ENCODE measurements around the gene PIP5K1B.

DNA sequence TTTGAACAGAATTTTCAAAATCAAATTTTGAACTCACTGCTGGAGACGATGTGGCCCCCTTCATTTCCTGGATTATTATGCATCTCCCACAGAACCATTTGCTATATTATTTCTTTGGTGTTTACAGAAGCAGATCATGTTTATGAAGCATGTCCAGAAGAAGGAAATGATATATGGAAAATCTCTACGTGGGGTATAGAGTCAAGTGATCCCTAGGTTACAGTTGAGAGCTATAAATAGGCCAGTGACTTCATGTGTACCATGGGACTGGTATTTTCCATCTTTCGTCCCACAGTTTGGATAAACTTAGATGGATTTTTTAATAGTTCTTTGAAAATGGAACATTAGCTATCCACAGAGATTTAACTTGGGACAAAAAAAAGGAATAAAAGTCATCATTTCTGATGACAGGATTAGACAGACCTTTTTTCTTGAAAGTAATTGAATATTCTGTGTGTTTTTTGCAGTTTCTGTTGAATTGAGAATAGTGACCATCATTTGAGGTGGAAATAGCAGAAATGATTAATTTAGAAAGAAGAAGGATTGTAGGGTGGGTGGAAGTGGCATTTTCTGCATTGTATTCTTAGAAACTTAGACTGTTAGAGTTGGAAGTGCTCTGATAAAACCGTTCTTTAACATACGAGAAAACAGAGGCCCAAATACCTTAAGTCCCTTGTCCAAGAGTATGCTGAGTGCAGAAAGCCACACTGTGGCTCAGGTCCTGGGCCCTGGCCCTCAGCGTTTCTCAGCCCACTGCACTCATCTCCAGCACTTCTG, 136.4 kb downstream of the PIP5K1B start:
- TF ChIP-seq, protein P1, sequence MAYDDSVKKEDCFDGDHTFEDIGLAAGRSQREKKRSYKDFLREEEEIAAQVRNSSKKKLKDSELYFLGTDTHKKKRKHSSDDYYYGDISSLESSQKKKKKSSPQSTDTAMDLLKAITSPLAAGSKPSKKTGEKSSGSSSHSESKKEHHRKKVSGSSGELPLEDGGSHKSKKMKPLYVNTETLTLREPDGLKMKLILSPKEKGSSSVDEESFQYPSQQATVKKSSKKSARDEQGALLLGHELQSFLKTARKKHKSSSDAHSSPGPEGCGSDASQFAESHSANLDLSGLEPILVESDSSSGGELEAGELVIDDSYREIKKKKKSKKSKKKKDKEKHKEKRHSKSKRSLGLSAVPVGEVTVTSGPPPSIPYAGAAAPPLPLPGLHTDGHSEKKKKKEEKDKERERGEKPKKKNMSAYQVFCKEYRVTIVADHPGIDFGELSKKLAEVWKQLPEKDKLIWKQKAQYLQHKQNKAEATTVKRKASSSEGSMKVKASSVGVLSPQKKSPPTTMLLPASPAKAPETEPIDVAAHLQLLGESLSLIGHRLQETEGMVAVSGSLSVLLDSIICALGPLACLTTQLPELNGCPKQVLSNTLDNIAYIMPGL (CRISPR knock-in tag; IDR thresholded peaks at IDR 0.05): no peak
- TF ChIP-seq, protein P2, sequence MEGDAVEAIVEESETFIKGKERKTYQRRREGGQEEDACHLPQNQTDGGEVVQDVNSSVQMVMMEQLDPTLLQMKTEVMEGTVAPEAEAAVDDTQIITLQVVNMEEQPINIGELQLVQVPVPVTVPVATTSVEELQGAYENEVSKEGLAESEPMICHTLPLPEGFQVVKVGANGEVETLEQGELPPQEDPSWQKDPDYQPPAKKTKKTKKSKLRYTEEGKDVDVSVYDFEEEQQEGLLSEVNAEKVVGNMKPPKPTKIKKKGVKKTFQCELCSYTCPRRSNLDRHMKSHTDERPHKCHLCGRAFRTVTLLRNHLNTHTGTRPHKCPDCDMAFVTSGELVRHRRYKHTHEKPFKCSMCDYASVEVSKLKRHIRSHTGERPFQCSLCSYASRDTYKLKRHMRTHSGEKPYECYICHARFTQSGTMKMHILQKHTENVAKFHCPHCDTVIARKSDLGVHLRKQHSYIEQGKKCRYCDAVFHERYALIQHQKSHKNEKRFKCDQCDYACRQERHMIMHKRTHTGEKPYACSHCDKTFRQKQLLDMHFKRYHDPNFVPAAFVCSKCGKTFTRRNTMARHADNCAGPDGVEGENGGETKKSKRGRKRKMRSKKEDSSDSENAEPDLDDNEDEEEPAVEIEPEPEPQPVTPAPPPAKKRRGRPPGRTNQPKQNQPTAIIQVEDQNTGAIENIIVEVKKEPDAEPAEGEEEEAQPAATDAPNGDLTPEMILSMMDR (IDR thresholded peaks at IDR 0.05): no peak
- TF ChIP-seq ZNF232 (CRISPR knock-in tag; IDR thresholded peaks at IDR 0.05) (no peak), NR2C2 (CRISPR knock-in tag; IDR thresholded peaks at IDR 0.05) (no peak), ESRRA (CRISPR knock-in tag; IDR thresholded peaks at IDR 0.05; ENCODE audit: borderline replicate concordance) (no peak), CBFB (CRISPR knock-in tag; IDR thresholded peaks at IDR 0.05; ENCODE audit: low read depth) (no peak), GRHL2 (CRISPR knock-in tag; IDR thresholded peaks at IDR 0.05; ENCODE audit: insufficient replicate concordance, severe bottlenecking) (no peak), NR1H2 (CRISPR knock-in tag; IDR thresholded peaks at IDR 0.05) (no peak), NFYB (CRISPR knock-in tag; conservative IDR thresholded peaks at IDR 0.05; ENCODE audit: low read depth) (no peak), ZNF121 (CRISPR knock-in tag; IDR thresholded peaks at IDR 0.05) (no peak), ZNF138 (CRISPR knock-in tag; conservative IDR thresholded peaks at IDR 0.05) (no peak)
- TF ChIP-seq, protein P3, sequence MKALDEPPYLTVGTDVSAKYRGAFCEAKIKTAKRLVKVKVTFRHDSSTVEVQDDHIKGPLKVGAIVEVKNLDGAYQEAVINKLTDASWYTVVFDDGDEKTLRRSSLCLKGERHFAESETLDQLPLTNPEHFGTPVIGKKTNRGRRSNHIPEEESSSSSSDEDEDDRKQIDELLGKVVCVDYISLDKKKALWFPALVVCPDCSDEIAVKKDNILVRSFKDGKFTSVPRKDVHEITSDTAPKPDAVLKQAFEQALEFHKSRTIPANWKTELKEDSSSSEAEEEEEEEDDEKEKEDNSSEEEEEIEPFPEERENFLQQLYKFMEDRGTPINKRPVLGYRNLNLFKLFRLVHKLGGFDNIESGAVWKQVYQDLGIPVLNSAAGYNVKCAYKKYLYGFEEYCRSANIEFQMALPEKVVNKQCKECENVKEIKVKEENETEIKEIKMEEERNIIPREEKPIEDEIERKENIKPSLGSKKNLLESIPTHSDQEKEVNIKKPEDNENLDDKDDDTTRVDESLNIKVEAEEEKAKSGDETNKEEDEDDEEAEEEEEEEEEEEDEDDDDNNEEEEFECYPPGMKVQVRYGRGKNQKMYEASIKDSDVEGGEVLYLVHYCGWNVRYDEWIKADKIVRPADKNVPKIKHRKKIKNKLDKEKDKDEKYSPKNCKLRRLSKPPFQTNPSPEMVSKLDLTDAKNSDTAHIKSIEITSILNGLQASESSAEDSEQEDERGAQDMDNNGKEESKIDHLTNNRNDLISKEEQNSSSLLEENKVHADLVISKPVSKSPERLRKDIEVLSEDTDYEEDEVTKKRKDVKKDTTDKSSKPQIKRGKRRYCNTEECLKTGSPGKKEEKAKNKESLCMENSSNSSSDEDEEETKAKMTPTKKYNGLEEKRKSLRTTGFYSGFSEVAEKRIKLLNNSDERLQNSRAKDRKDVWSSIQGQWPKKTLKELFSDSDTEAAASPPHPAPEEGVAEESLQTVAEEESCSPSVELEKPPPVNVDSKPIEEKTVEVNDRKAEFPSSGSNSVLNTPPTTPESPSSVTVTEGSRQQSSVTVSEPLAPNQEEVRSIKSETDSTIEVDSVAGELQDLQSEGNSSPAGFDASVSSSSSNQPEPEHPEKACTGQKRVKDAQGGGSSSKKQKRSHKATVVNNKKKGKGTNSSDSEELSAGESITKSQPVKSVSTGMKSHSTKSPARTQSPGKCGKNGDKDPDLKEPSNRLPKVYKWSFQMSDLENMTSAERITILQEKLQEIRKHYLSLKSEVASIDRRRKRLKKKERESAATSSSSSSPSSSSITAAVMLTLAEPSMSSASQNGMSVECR (CRISPR knock-in tag; IDR thresholded peaks at IDR 0.05; ENCODE audit: borderline replicate concordance): no peak
- TF ChIP-seq, protein P4, sequence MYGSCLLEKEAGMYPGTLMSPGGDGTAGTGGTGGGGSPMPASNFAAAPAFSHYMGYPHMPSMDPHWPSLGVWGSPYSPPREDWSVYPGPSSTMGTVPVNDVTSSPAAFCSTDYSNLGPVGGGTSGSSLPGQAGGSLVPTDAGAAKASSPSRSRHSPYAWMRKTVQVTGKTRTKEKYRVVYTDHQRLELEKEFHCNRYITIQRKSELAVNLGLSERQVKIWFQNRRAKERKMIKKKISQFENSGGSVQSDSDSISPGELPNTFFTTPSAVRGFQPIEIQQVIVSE (CRISPR knock-in tag; IDR thresholded peaks at IDR 0.05; ENCODE audit: borderline replicate concordance): no peak

Data from WTC11 (cell line).